HG03571 (cell line): ENCODE results near the gene UFSP2.
"Not testable (repeated sequence)": the region's sequence is repeated elsewhere in the genome, so short reads cannot be mapped to it uniquely, and the experiment has no call there.

Experiments
- ATAC-seq: cut with Tn5 transposase; IDR thresholded peaks from one replicate; pipeline ENCODE4 v1.9.1; 2021; ENCODE audit not compliant: unreplicated experiment

Gene UFSP2

GRCh38 chr4:185384930-185385331, 40.8 kb downstream of the UFSP2 start:
- no peak for ATAC-seq

DNA sequence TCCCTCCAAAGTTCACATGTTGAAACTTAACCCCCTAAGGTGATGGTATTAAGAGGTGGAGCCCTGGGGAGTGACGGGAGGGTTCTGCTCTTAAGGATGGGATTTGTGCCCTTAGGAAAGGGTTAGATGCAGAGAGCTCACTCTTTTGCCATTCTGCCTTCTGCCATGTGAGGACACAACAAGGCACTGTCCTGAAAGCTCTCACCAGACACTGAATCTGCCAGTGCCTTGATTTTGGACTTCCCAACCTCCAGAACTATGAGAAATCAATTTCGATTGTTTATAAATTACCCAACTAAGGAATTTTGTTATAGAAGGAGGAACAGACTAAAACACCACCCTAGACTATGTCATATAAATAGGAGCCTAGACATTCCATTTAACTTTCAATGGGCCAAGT, 41.7 kb downstream of the UFSP2 start:
- no peak for ATAC-seq

DNA sequence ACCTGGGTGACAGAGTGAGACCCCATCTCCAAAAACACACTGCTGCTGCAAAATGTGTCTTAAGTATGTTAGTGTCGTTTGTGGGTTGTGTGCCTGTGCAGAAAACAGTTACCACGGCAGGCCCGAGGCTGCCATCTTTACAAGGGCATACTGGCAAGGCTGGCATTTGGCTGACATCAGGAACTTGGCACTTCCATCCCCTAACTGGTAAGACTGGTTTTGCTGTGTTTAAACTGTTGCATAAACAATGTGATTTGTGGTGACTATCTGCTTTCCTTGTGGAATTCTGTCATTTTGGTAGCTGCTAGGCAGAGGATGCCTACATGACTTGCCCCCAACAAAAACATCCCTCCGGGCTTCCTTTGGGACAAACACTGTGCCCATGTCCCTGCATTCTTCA, 42.3 kb downstream of the UFSP2 start:
- ATAC-seq = no peak

DNA sequence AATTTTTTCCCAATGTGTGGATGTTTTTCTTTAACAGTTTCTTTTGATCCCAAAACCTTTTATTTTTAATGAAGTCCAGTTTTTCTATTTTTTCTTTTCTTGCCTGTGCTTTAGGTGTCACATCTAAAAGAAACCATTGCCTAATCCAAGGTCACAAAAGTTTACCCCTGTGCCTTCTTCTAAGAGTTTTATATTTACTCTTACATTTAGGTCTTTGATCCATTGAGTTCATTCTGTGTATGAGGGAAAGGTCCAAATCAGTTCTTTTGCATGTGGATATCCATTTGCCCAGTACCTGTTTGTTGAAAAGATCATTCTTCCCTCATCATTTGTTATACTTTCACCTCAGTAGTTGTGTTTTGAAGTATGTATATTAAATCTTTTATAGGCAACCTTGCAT, 43.0 kb downstream of the UFSP2 start:
- no peak for ATAC-seq

DNA sequence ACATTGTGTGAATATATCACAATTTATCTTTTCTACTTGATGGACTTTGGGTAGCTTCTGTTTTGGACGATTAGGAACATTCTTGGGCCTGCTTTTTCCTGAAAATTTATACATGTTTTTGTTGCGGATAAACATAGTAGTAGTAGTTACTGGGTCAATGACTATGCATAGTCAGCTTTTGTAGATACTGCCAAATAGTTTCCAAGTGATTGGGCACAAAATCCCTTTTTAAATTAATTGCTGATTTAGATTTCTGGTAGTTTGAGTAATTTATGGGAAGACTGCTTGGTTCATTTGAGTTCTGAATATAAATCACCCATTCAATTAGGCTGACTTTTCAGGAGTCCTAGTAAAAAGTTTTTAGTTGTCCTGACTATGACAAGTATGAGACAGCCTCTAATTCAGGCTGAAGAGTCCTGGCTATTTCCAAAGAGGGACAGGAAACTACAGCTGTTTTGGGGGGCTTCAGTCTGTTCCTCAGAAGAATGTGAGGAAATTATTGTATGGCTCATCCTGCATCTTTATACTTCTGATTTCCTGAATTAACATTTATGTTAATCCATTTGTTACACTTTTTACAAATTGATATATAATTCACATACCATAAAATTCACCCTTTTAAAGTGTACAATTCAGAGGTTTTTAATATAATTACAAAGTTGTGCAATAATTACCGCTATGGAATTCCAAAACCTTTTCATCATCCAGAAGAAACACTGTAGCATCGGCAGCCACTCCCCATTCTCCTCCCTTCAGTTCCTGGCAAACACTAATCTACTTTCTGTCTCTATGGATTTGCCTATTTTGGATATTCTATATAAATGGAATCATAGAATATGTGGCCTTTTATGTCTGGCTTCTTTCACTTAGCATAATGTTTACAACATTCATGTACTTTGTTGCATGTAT, 44.2 kb downstream of the UFSP2 start:
- ATAC-seq = no peak

- no peak for ATAC-seq
These were observed 45.4 kb downstream of the UFSP2 start for GRCh38 chr4:185380320-185380719.

DNA sequence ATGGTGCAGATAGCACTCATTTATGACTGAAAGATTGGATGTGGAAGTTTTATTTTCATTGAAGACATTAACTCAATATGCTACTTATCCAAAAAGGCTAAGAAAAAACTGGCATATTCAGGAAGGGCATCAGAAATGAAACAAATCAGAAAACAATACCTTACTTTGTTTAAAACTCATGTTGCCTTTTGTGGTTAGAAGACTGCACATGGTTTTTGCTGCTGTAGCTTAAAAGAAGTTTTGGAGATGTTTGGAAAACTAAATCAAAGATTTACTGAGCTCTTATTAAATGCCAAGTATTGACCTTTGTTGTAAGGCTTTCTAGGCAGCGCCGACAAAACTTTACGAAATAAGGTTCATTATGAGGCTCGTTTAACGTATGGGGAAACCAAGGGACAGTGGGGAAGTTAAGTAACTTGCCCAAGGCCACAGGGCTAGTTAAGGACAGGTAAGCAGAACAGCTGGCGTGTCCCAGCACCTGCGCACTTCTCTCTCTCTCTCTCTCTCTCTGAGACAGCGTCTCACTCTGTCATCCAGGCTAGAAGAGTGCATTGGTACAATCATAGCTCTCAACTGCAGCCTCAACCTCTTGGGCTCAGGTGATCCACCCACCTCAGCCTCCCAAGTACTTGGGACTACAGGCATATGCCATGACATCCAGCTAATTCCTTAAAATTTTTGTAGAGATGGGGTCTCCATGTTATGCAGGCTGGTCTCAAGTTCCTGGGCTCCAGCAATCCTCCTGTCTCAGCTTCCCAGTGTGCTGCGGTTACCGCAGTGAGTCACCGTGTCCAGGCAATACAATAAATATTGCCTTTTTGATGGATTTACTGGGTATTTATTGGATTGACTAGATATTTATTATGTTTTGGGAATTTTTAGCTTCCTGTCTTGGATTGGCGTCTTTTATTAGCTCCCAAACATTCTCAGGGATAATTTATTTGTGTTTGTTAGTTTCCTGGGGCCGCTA, 46.2 kb downstream of the UFSP2 start:
- no peak for ATAC-seq

- no peak for ATAC-seq
These were observed 47.5 kb downstream of the UFSP2 start for GRCh38 chr4:185378264-185378663.

- ATAC-seq = no peak
These were observed 51.2 kb downstream of the UFSP2 start for GRCh38 chr4:185374573-185374972.

DNA sequence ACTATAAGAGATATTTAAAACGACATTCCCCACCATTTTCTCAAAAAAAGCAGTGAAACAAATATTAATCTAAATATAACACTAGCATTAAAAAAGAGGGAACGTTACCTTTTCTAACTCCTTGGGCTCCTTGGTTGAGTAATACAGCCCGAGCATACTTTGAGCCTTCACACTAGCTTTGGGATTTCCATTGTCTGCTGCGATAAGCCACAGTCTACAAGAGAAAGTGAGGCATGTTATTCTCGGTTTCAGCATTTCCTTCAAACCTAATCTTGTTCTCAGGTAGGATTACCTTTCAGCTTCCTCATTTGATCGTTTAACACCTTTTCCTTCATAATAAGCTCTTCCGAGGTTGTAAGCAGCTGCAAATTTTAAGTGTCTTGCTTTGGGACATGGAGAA, 51.7 kb downstream of the UFSP2 start:
- no peak for ATAC-seq

DNA sequence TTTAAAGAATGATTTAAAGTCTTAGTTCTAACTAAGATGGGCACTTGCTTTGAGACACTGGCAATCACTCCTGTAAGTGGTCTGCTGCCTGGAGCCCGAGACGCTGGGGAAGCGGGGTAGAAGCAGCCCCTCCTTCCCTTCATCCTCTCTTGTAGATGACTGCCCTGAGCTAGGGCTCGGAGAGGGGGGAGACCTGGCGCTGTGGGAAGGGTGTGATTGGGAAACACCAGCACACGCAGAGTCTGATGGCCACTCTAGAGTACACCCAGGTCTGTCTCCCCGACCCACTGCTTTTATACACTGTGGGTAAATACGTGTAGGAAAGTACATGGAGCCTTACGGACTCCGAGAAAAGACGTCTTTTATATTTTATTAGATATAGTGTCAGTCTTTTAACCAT, 54.1 kb downstream of the UFSP2 start:
- ATAC-seq = no peak

GRCh38 chr4:185370268-185370949, 55.4 kb downstream of the UFSP2 start:
- ATAC-seq = no peak

DNA sequence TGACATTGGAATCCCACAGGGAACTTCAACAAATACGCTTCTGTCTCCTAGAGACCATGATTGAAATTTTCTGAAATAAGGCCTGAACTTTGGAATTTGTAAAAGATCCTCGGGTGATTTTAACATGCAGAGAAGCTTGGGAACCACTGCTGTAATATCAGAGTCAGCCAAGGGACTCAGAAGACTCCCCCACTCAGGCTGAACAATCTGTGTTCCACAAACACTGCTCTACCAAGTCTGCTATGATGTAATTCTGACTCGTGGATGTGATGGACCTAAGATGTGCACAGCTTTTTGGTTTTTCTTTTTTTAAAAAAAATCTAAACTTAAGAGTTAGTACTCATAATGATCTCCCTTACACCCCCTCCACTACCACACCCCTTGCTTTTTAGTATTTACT, 56.0 kb downstream of the UFSP2 start:
- ATAC-seq = no peak

GRCh38 chr4:185364886-185365285, 60.9 kb downstream of the UFSP2 start:
- ATAC-seq = no peak

- ATAC-seq = no peak
These were observed 62.5 kb downstream of the UFSP2 start for GRCh38 chr4:185363251-185363650.

- not testable (repeated sequence) for ATAC-seq
These were observed 63.2 kb downstream of the UFSP2 start for GRCh38 chr4:185362570-185362969.

DNA sequence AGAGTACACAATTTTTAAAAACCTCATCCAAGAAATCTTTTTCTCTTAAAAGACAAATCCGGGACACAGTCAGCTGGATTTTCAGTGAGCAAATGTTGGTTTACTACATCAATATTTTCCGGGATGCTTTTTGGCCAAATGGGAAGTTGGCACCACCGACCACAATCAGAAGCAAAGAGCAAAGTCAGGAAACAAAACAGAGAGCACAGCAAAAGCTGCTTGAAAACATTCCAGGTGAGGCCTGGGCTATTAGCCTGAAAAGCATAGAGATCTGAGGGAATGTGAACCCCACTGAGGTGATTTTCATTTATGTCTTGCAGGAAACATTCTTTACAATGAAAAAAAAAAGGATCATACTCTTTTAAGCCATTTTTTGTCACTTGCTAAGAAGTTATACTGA, 63.9 kb downstream of the UFSP2 start:
- no peak for ATAC-seq

DNA sequence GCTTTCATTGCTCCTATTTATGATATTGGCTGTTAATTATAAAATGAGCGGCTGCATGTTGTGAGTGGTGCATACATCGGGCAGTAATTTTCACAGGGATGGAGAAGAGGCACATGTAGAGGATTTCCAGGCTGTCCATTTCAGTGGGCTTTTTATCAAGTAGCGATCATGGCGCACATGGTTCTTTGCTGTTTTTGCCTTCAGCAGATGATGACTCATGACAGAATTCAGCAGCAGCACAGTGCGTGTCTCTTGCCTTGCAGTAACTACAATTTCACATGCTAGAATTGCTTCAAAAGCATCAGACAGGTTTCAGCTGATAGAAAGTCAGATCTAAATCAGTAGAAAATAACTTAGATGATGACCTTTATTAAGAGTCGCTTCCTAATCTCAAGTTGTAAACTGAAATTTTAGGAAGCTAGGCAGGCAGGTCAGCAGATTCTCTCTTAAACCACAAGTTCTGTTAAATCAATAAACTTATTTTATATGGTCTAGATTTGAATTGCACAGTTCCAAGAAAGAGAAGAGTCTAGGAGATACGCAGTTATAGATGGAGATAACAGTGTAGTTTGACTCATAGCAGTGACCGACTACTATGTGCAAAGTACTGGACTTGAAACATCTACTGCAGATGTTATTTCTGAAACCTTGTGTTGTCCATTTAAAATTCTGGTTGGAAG, 65.9 kb downstream of the UFSP2 start:
- ATAC-seq = no peak

- ATAC-seq = no peak
These were observed 66.8 kb downstream of the UFSP2 start for GRCh38 chr4:185358959-185359358.

DNA sequence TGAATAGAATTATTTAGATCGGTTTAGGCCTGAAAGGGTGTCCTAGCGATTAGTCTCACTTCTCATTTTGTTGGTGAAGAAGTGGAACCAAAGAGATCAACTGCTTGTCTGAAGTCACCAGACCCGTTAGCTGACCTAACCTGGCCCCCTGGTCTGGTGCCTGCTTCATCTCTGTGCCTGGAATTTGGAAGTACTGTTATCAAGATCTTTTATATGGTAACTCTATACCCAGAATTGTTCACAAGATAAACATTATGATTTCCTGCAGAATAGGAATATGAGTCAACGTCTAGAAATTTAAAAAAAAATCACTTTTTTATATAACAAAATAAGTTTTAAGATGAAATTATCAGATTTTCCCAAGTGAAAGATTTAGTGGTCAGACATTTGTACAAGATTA, 67.2 kb downstream of the UFSP2 start:
- no peak for ATAC-seq
